ENCODE measurements around the gene GFOD1. TPM values are rescaled to one million over a fixed set of nuclear protein-coding genes. Genes with fewer than 3 reads are reported as not detected.
A peak's percentile ranks its signal among the peaks of the same experiment; 100 is the strongest.

The GFOD1 gene
- total and polyA plus RNA-seq, 10 donors: 3.4 to 54.0 (median 32.5) TPM

- H3K27ac ChIP-seq: peak overlapping the region in 6 of 8 donors; percentile 44 to 64 (median 58)
- H3K36me3 ChIP-seq: no peaks in the 10 kb centered on the region
- H3K27me3 ChIP-seq (replicated peaks in 1 of 7): no peaks in the 10 kb centered on the region
- TF ChIP-seq POLR2AphosphoS5 (IDR thresholded peaks at IDR 0.05) (peak; percentile 59 to 90 (median 82)), POLR2A (IDR thresholded peaks at IDR 0.05) (no peak)
- DNase-seq: no peak
- intact Hi-C loops (cut with DNase I; ENCODE audit: low total_unique reads): loop anchor here (10.0 kb wide), 1 partner anchor 50 kb away; the partner anchor contains the start of gene GFOD1
- H3K4me3 ChIP-seq: no peak overlapping the region
- no peaks in the 10 kb centered on the region for H3K9me3 ChIP-seq
- 65 to 84% (median 77%) methylated on average over 3 of the region's 3 CpGs for WGBS, 5 donors
- peaks cover 0 to 31% (median 17%) of the 10 kb centered on the region in 6 donors for H3K4me1 ChIP-seq
These were observed 47.1 kb upstream of the GFOD1 start for GRCh38 chr6:13534536-13534935.

GRCh38 chr6:13531956-13532355 is 44.6 kb upstream of the GFOD1 start:
- WGBS, 5 donors: 76 to 90% (median 80%) methylated on average over 4 of the region's 4 CpGs
- intact Hi-C loops (cut with DNase I; ENCODE audit: low total_unique reads): loop anchor here (10.0 kb wide), 1 partner anchor 47 kb away; the partner anchor contains the start of gene GFOD1
- H3K27me3 ChIP-seq (replicated peaks in 1 of 7): no peaks in the 10 kb centered on the region

GRCh38 chr6:13528777-13529343 is 41.5 kb upstream of the GFOD1 start:
- Histone ChIP-seq H3K36me3 (no peaks in the 10 kb centered on the region), H3K4me1 (peaks cover 14 to 54% (median 43%) of the 10 kb centered on the region in 6 donors), H3K9me3 (no peaks in the 10 kb centered on the region), H3K27me3 (replicated peaks in 1 of 7) (no peaks in the 10 kb centered on the region), H3K4me3 (no peak overlapping the region), H3K27ac (peak overlapping the region in 7 of 8 donors; percentile 7 to 95 (median 89))
- intact Hi-C loops (cut with DNase I; ENCODE audit: low total_unique reads): no loop called here
- TF ChIP-seq CTCF (IDR thresholded peaks at IDR 0.05 in 8 of 11, conservative IDR thresholded peaks at IDR 0.05 in 3 of 11): no peak
- no peak for TF ChIP-seq POLR2A (IDR thresholded peaks at IDR 0.05)
- no peak for TF ChIP-seq POLR2AphosphoS5 (IDR thresholded peaks at IDR 0.05)
- 72 to 88% (median 75%) methylated on average over 7 to 8 of the region's 8 CpGs for WGBS, 5 donors
- no peak for DNase-seq

More at GRCh38 chr6:13531956-13532355, 44.6 kb upstream of the GFOD1 start:
- no peak overlapping the region for H3K27ac ChIP-seq
- DNase-seq: no peak
- no peak overlapping the region for H3K4me3 ChIP-seq
- peaks cover 6 to 40% (median 22%) of the 10 kb centered on the region in 6 donors for H3K4me1 ChIP-seq
- H3K9me3 ChIP-seq: no peaks in the 10 kb centered on the region
- TF ChIP-seq POLR2AphosphoS5 (IDR thresholded peaks at IDR 0.05) (no peak), POLR2A (IDR thresholded peaks at IDR 0.05) (no peak), CTCF (IDR thresholded peaks at IDR 0.05 in 8 of 11, conservative IDR thresholded peaks at IDR 0.05 in 3 of 11) (no peak)
- no peaks in the 10 kb centered on the region for H3K36me3 ChIP-seq

- TF ChIP-seq POLR2A (IDR thresholded peaks at IDR 0.05): no peak
- no peak for TF ChIP-seq CTCF (IDR thresholded peaks at IDR 0.05 in 8 of 11, conservative IDR thresholded peaks at IDR 0.05 in 3 of 11)
- TF ChIP-seq POLR2AphosphoS5 (IDR thresholded peaks at IDR 0.05): no peak
- H3K9me3 ChIP-seq: no peaks in the 10 kb centered on the region
- H3K4me1 ChIP-seq: peaks cover 14 to 61% (median 46%) of the 10 kb centered on the region in 6 donors
- no peak for DNase-seq
- WGBS, 5 donors: 62 to 75% (median 69%) methylated on average over 3 of the region's 3 CpGs
- H3K36me3 ChIP-seq: no peaks in the 10 kb centered on the region
- H3K27me3 ChIP-seq (replicated peaks in 1 of 7): no peaks in the 10 kb centered on the region
- H3K27ac ChIP-seq: peak overlapping the region in 7 of 8 donors; percentile 7 to 95 (median 89)
- no peak overlapping the region for H3K4me3 ChIP-seq
- intact Hi-C loops (cut with DNase I; ENCODE audit: low total_unique reads): no loop called here
These were observed 40.8 kb upstream of the GFOD1 start for GRCh38 chr6:13528232-13528631.
